Measurements from ENCODE around the gene SNCAIP. TPM values are rescaled to one million over a fixed set of nuclear protein-coding genes. Genes with fewer than 3 reads are reported as not detected.

Gene SNCAIP
- total RNA-seq, 1 experiment from 2014 or later: 3.0 TPM

DNA sequence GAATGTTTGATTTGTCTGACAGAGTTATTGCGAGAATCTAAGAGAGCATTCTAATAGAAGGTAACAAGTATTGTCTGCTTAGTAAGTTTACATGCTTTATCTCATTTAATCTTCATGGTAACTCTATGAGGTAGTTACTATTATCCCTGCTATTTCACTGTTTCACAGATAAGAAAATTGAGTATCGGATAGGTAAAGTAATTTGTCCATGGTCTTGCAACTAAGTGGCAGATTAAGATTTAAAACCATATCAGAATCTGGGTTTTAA lies 118.2 kb downstream of the SNCAIP start:
- Histone ChIP-seq H2BK5ac (ENCODE audit: insufficient read length, low read length) (no peak overlapping the region), H3K23ac (ENCODE audit: insufficient read length, low read depth, low read length) (no peak overlapping the region), H2AFZ (ENCODE audit: low read length) (no peak overlapping the region), H3K27ac (ENCODE audit: insufficient read length, low read depth, low read length) (no peak overlapping the region), H2AK5ac (ENCODE audit: insufficient read length, low read length) (no peak overlapping the region), H3K23me2 (ENCODE audit: insufficient read length, low read depth, low read length, poor library complexity, severe bottlenecking) (no peaks in the 10 kb centered on the region), H4K20me1 (ENCODE audit: control insufficient read depth, insufficient read depth, insufficient read length) (no peaks in the 10 kb centered on the region), H4K8ac (replicated peaks; ENCODE audit: insufficient read length, low read depth, low read length) (no peak overlapping the region), H3K27me3 (ENCODE audit: insufficient read depth, low read length) (no peaks in the 10 kb centered on the region), H2BK20ac (ENCODE audit: low read depth, low read length, poor library complexity, severe bottlenecking) (no peak overlapping the region), H4K91ac (ENCODE audit: insufficient read length, low read depth, low read length) (no peak overlapping the region), H3K4me2 (ENCODE audit: insufficient read depth, insufficient read length, low read length) (no peak overlapping the region), H3K18ac (ENCODE audit: insufficient read length, low read depth, low read length) (no peak overlapping the region), H3K56ac (ENCODE audit: insufficient read length, low read depth, low read length) (no peak overlapping the region), H2BK15ac (ENCODE audit: low read depth, low read length) (no peak overlapping the region), H2BK12ac (ENCODE audit: insufficient read length, low read depth, low read length) (no peak overlapping the region), H3K9me3 (ENCODE audit: control insufficient read depth, low read depth, low read length) (no peaks in the 10 kb centered on the region), H3K79me1 (ENCODE audit: insufficient read depth, low read depth, low read length, poor library complexity, severe bottlenecking) (no peaks in the 10 kb centered on the region), H3K9ac (ENCODE audit: extremely low read depth, insufficient read length, low read length) (no peak overlapping the region), H3T11ph (ENCODE audit: low read length) (no peak overlapping the region), H3K4ac (ENCODE audit: low read depth, low read length) (no peak overlapping the region), H3K79me2 (ENCODE audit: insufficient read depth, low read length) (no peaks in the 10 kb centered on the region), H3K4me1 (ENCODE audit: insufficient read depth, low read length) (no peaks in the 10 kb centered on the region; the same call in 1 of the 2 replicates), H4K5ac (ENCODE audit: insufficient read length, low read depth, low read length) (no peak overlapping the region), H3K14ac (ENCODE audit: insufficient read depth, low read length) (no peak overlapping the region), H2BK120ac (ENCODE audit: low read depth, low read length, poor library complexity, severe bottlenecking) (no peak overlapping the region)
- Mint-ChIP-seq H3K9me3 (peaks cover 5 to 13% of the 10 kb centered on the region in 2 experiments; a peak in 4 of 5 replicates), H3K4me3 (no peak overlapping the region), H3K27me3 (ENCODE audit: low read depth) (no peaks in the 10 kb centered on the region), H3K4me1 (peaks cover 33 to 40% of the 10 kb centered on the region in 2 experiments), H3K27ac (peak overlapping the region in 2 of 3 experiments; percentile 41 to 96; a peak in 6 of 7 replicates), H3K36me3 (ENCODE audit: insufficient read depth in 1 of 3, low read depth in 3 of 3) (peaks cover 5 to 35% (median 5%) of the 10 kb centered on the region in 3 experiments; a peak in 6 of 7 replicates)
- DNase-seq: no peak
- no CpG with 5 or more reads among the region's 2 CpGs for WGBS (ENCODE audit: extremely low coverage, insufficient read length, low lambda C conversion rate)
- TF ChIP-seq, protein P1, sequence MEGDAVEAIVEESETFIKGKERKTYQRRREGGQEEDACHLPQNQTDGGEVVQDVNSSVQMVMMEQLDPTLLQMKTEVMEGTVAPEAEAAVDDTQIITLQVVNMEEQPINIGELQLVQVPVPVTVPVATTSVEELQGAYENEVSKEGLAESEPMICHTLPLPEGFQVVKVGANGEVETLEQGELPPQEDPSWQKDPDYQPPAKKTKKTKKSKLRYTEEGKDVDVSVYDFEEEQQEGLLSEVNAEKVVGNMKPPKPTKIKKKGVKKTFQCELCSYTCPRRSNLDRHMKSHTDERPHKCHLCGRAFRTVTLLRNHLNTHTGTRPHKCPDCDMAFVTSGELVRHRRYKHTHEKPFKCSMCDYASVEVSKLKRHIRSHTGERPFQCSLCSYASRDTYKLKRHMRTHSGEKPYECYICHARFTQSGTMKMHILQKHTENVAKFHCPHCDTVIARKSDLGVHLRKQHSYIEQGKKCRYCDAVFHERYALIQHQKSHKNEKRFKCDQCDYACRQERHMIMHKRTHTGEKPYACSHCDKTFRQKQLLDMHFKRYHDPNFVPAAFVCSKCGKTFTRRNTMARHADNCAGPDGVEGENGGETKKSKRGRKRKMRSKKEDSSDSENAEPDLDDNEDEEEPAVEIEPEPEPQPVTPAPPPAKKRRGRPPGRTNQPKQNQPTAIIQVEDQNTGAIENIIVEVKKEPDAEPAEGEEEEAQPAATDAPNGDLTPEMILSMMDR (conservative IDR thresholded peaks at IDR 0.05): no peak
